K562 (cell line): ENCODE data around the gene MEGF11. TPM values are rescaled to one million over a fixed set of nuclear protein-coding genes. Genes with fewer than 3 reads are reported as not detected.
A peak's percentile ranks its signal among the peaks of the same experiment; 100 is the strongest.

Experiments
- L3MBTL2 ChIP-seq: fragments of 450-650 bp; IDR thresholded peaks from 2 replicates; pipeline ENCODE4 v1.6.1; 2016; ENCODE audit warnings: mild to moderate bottlenecking, moderate library complexity
- PTBP1 ChIP-seq: fragments of 200-400 bp; formaldehyde crosslinking; IDR thresholded peaks from 2 replicates; pipeline ENCODE4 v1.6.1; 2017; ENCODE audit warnings: low read depth, low read length
- SMAD4 ChIP-seq: fragments of 250-450 bp; sonication (Bioruptor Pico); conservative IDR thresholded peaks from 2 replicates; pipeline ENCODE4 v1.8.0; 2021; ENCODE audit warnings: inconsistent platforms, mild to moderate bottlenecking, moderate library complexity
- WHSC1 ChIP-seq: IDR thresholded peaks from one replicate; pipeline ENCODE4 v1.6.1; 2012; ENCODE audit warnings: low read length, control low read depth, inconsistent platforms
- ZNF24 ChIP-seq: fragments of 450-650 bp; IDR thresholded peaks from 2 replicates; pipeline ENCODE4 v1.6.1; 2016
- polyA plus RNA-seq, 8 experiments: library from polyadenylated mRNA; depleted of rRNA in 4 of 8; stranded (reverse) in 5 of 8; unstranded in 3 of 8; fragments of >200 nt; fragmentation: Nextera tagmentation in 2 of 8; fragmentation: Illumina TruSeq in 1 of 8; extraction: Ambion mirVana in 2 of 8; extraction: Trizol in 1 of 8; gene quantifications; 2 replicates each; pipeline versions ENCODE4 v1.2.1 to v1.2.3, GENCODE V29; 2011 to 2014; ENCODE audit warnings: inconsistent platforms in 1 of 8, missing spikeins in 1 of 8
- total RNA-seq, 7 experiments: library from RNA; depleted of rRNA in 6 of 7; stranded (reverse); fragments of >200 nt in 6 of 7; fragmentation: Illumina TruSeq in 2 of 7; extraction: Trizol in 2 of 7; gene quantifications; 2 replicates each; pipeline versions ENCODE4 v1.2.1 to v1.2.3, GENCODE V29; 2011 to 2021; ENCODE audit warnings: low replicate concordance in 1 of 7
- TF ChIP-seq, protein P1 (sequence below), 2 experiments: fragments of 450-650 bp in 1 of 2; sonication (generic) in 1 of 2; formaldehyde crosslinking in 1 of 2; IDR thresholded peaks; 2 replicates each; pipeline versions ENCODE4 v1.7.1 to v1.9.0; 2016 to 2022; ENCODE audit warnings: inconsistent platforms in 1 of 2, mild to moderate bottlenecking in 1 of 2, missing genetic modification reagents in 1 of 2
- TF ChIP-seq, protein P2 (sequence below): fragments of 250-450 bp; sonication (Bioruptor Pico); IDR thresholded peaks from 2 replicates; pipeline ENCODE4 v1.4.0; 2020; ENCODE audit warnings: mild to moderate bottlenecking, moderate library complexity, borderline replicate concordance
- TF ChIP-seq, protein P3 (sequence below): fragments of 450-650 bp; IDR thresholded peaks from 2 replicates; pipeline ENCODE4 v1.6.1; 2016; ENCODE audit warnings: low read depth, mild to moderate bottlenecking, moderate library complexity
- TF ChIP-seq, protein P4 (sequence below): sonication (generic); formaldehyde crosslinking; IDR thresholded peaks from 2 replicates; pipeline ENCODE4 v1.8.0; 2023; ENCODE audit warnings: mild to moderate bottlenecking, missing genetic modification reagents

Gene MEGF11
- total and polyA plus RNA-seq, 9 of the 15 experiments (the other 6 are each of a cell fraction or from before 2014, with no cell fraction given) = 0.06 to 0.23 (median 0.20) TPM; not detected in 6

DNA sequence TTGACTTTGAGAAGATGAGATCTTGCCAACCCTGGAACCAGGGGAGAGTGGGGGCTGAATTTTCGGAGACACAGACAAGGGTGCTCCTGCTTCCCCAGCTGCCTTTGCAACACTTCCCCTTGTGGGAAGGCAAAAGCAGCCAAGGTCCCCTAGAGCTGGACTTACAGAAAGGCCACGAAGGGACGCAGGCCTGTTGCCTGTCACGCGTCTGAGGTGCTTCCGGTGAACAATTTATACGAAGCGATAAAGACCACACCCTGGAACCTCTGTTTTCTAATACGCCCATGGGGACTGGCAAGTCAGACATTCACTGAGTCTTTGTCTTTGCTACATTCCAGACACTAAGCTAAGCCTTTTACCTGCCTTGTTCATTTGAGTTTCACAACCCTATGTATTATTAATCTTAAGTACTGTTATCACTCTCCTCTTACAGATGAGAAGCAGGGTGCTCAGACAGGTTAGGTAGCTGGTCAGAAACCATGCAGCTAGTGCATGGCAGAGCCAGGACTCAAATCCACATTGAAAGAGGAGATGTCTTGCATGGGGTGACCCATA lies 13.2 kb downstream of the MEGF11 start (continued):
- TF ChIP-seq, protein P1, sequence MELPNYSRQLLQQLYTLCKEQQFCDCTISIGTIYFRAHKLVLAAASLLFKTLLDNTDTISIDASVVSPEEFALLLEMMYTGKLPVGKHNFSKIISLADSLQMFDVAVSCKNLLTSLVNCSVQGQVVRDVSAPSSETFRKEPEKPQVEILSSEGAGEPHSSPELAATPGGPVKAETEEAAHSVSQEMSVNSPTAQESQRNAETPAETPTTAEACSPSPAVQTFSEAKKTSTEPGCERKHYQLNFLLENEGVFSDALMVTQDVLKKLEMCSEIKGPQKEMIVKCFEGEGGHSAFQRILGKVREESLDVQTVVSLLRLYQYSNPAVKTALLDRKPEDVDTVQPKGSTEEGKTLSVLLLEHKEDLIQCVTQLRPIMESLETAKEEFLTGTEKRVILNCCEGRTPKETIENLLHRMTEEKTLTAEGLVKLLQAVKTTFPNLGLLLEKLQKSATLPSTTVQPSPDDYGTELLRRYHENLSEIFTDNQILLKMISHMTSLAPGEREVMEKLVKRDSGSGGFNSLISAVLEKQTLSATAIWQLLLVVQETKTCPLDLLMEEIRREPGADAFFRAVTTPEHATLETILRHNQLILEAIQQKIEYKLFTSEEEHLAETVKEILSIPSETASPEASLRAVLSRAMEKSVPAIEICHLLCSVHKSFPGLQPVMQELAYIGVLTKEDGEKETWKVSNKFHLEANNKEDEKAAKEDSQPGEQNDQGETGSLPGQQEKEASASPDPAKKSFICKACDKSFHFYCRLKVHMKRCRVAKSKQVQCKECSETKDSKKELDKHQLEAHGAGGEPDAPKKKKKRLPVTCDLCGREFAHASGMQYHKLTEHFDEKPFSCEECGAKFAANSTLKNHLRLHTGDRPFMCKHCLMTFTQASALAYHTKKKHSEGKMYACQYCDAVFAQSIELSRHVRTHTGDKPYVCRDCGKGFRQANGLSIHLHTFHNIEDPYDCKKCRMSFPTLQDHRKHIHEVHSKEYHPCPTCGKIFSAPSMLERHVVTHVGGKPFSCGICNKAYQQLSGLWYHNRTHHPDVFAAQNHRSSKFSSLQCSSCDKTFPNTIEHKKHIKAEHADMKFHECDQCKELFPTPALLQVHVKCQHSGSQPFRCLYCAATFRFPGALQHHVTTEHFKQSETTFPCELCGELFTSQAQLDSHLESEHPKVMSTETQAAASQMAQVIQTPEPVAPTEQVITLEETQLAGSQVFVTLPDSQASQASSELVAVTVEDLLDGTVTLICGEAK (IDR thresholded peaks at IDR 0.05) = 0 out of 2 replicates have a peak, but pooled peaks have one; percentile 13
- TF ChIP-seq, protein P1 (CRISPR knock-in tag; IDR thresholded peaks at IDR 0.05) = no peak
- 0 out of 2 replicates have a peak, but pooled peaks have one; percentile 44 for TF ChIP-seq SMAD4 (CRISPR knock-in tag)
- TF ChIP-seq, protein P2, sequence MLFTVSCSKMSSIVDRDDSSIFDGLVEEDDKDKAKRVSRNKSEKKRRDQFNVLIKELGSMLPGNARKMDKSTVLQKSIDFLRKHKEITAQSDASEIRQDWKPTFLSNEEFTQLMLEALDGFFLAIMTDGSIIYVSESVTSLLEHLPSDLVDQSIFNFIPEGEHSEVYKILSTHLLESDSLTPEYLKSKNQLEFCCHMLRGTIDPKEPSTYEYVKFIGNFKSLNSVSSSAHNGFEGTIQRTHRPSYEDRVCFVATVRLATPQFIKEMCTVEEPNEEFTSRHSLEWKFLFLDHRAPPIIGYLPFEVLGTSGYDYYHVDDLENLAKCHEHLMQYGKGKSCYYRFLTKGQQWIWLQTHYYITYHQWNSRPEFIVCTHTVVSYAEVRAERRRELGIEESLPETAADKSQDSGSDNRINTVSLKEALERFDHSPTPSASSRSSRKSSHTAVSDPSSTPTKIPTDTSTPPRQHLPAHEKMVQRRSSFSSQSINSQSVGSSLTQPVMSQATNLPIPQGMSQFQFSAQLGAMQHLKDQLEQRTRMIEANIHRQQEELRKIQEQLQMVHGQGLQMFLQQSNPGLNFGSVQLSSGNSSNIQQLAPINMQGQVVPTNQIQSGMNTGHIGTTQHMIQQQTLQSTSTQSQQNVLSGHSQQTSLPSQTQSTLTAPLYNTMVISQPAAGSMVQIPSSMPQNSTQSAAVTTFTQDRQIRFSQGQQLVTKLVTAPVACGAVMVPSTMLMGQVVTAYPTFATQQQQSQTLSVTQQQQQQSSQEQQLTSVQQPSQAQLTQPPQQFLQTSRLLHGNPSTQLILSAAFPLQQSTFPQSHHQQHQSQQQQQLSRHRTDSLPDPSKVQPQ (CRISPR knock-in tag) = no peak
- TF ChIP-seq, protein P3, sequence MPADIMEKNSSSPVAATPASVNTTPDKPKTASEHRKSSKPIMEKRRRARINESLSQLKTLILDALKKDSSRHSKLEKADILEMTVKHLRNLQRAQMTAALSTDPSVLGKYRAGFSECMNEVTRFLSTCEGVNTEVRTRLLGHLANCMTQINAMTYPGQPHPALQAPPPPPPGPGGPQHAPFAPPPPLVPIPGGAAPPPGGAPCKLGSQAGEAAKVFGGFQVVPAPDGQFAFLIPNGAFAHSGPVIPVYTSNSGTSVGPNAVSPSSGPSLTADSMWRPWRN = peak; percentile 89
- TF ChIP-seq, protein P4, sequence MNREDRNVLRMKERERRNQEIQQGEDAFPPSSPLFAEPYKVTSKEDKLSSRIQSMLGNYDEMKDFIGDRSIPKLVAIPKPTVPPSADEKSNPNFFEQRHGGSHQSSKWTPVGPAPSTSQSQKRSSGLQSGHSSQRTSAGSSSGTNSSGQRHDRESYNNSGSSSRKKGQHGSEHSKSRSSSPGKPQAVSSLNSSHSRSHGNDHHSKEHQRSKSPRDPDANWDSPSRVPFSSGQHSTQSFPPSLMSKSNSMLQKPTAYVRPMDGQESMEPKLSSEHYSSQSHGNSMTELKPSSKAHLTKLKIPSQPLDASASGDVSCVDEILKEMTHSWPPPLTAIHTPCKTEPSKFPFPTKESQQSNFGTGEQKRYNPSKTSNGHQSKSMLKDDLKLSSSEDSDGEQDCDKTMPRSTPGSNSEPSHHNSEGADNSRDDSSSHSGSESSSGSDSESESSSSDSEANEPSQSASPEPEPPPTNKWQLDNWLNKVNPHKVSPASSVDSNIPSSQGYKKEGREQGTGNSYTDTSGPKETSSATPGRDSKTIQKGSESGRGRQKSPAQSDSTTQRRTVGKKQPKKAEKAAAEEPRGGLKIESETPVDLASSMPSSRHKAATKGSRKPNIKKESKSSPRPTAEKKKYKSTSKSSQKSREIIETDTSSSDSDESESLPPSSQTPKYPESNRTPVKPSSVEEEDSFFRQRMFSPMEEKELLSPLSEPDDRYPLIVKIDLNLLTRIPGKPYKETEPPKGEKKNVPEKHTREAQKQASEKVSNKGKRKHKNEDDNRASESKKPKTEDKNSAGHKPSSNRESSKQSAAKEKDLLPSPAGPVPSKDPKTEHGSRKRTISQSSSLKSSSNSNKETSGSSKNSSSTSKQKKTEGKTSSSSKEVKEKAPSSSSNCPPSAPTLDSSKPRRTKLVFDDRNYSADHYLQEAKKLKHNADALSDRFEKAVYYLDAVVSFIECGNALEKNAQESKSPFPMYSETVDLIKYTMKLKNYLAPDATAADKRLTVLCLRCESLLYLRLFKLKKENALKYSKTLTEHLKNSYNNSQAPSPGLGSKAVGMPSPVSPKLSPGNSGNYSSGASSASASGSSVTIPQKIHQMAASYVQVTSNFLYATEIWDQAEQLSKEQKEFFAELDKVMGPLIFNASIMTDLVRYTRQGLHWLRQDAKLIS (CRISPR knock-in tag) = no peak
- TF ChIP-seq PTBP1 = no peak
- no peak for TF ChIP-seq WHSC1
- TF ChIP-seq L3MBTL2 = peak; percentile 65
- TF ChIP-seq ZNF24 = no peak
